ENCODE results near the gene SCT. TPM values are rescaled to one million over a fixed set of nuclear protein-coding genes. Genes with fewer than 3 reads are reported as not detected.

Gene SCT
- total and polyA plus RNA-seq, 4 donors: not detected

GRCh38 chr11:620935-621814 is 5.8 kb downstream of the SCT start:
- 81% methylated on average over 45 of the region's 45 CpGs for WGBS
- TF ChIP-seq HNF4G (IDR thresholded peaks at IDR 0.05): no peak
- TF ChIP-seq CTCF (IDR thresholded peaks at IDR 0.05; ENCODE audit: low read depth, low read length, missing input control): no peak
- no peak for TF ChIP-seq EGR1 (IDR thresholded peaks at IDR 0.05; ENCODE audit: low read depth in 2 of 2)
- TF ChIP-seq RXRA (IDR thresholded peaks at IDR 0.05): no peak
- TF ChIP-seq REST (IDR thresholded peaks at IDR 0.05): no peak
- Histone ChIP-seq H3K27me3 (ENCODE audit: control insufficient read depth in 4 of 4, insufficient read depth in 4 of 4, low read length in 3 of 4) (no peaks in the 10 kb centered on the region), H3K4me1 (ENCODE audit: control insufficient read depth in 4 of 4, insufficient read depth in 4 of 4, low read length in 3 of 4) (peaks cover 4 to 29% (median 15%) of the 10 kb centered on the region in 4 donors), H3K9me3 (ENCODE audit: control insufficient read depth in 4 of 4, low read length in 3 of 4) (no peaks in the 10 kb centered on the region), H3K36me3 (ENCODE audit: control insufficient read depth in 4 of 4, insufficient read depth in 3 of 4, low read depth in 1 of 4, low read length in 3 of 4) (peaks cover 0 to 5% (median 2%) of the 10 kb centered on the region in 4 donors), H3K4me3 (ENCODE audit: low read depth in 1 of 3, low read length in 3 of 3) (no peak overlapping the region), H3K9ac (ENCODE audit: low read depth in 1 of 2, low read length in 2 of 2) (no peak overlapping the region), H3K27ac (ENCODE audit: low read depth in 1 of 2, low read length in 2 of 2) (no peak overlapping the region)
- no peak for DNase-seq (ENCODE audit: low spot score)

GRCh38 chr11:620201-620600 is 6.8 kb downstream of the SCT start:
- no peak overlapping the region for H3K9ac ChIP-seq (ENCODE audit: low read depth in 1 of 2, low read length in 2 of 2)
- H3K27me3 ChIP-seq (ENCODE audit: control insufficient read depth in 4 of 4, insufficient read depth in 4 of 4, low read length in 3 of 4): no peaks in the 10 kb centered on the region
- 98% methylated on average over 13 of the region's 13 CpGs for WGBS
- TF ChIP-seq EGR1 (IDR thresholded peaks at IDR 0.05; ENCODE audit: low read depth in 2 of 2) (no peak), HNF4G (IDR thresholded peaks at IDR 0.05) (no peak)
- H3K27ac ChIP-seq (ENCODE audit: low read depth in 1 of 2, low read length in 2 of 2): no peak overlapping the region
- peaks cover 0 to 5% (median 2%) of the 10 kb centered on the region in 4 donors for H3K36me3 ChIP-seq (ENCODE audit: control insufficient read depth in 4 of 4, insufficient read depth in 3 of 4, low read depth in 1 of 4, low read length in 3 of 4)
- no peaks in the 10 kb centered on the region for H3K9me3 ChIP-seq (ENCODE audit: control insufficient read depth in 4 of 4, low read length in 3 of 4)
- H3K4me3 ChIP-seq (ENCODE audit: low read depth in 1 of 3, low read length in 3 of 3): no peak overlapping the region
- H3K4me1 ChIP-seq (ENCODE audit: control insufficient read depth in 4 of 4, insufficient read depth in 4 of 4, low read length in 3 of 4): peaks cover under 1 to 32% (median 17%) of the 10 kb centered on the region in 4 donors
- no peak for DNase-seq (ENCODE audit: low spot score)

GRCh38 chr11:619628-620050 is 7.3 kb downstream of the SCT start:
- H3K9me3 ChIP-seq (ENCODE audit: control insufficient read depth in 4 of 4, low read length in 3 of 4): no peaks in the 10 kb centered on the region
- no peaks in the 10 kb centered on the region for H3K27me3 ChIP-seq (ENCODE audit: control insufficient read depth in 4 of 4, insufficient read depth in 4 of 4, low read length in 3 of 4)
- no peak for DNase-seq (ENCODE audit: low spot score)
- H3K4me1 ChIP-seq (ENCODE audit: control insufficient read depth in 4 of 4, insufficient read depth in 4 of 4, low read length in 3 of 4): peaks cover 0 to 32% (median 20%) of the 10 kb centered on the region in 4 donors
- TF ChIP-seq HNF4G (IDR thresholded peaks at IDR 0.05): no peak
- TF ChIP-seq REST (IDR thresholded peaks at IDR 0.05): no peak
- TF ChIP-seq ZBTB33 (IDR thresholded peaks at IDR 0.05): no peak
- TF ChIP-seq RXRA (IDR thresholded peaks at IDR 0.05): no peak
- no peak for TF ChIP-seq SP1 (IDR thresholded peaks at IDR 0.05)
- TF ChIP-seq FOXA2 (IDR thresholded peaks at IDR 0.05): no peak
- TF ChIP-seq EGR1 (IDR thresholded peaks at IDR 0.05; ENCODE audit: low read depth in 2 of 2): no peak
- no peak for TF ChIP-seq GABPA (IDR thresholded peaks at IDR 0.05 in 1 of 2, conservative IDR thresholded peaks at IDR 0.05 in 1 of 2)
- TF ChIP-seq JUND (IDR thresholded peaks at IDR 0.05): no peak
- TF ChIP-seq MAX (IDR thresholded peaks at IDR 0.05): no peak
- H3K27ac ChIP-seq (ENCODE audit: low read depth in 1 of 2, low read length in 2 of 2): no peak overlapping the region
- 95% methylated on average over 22 of the region's 22 CpGs for WGBS
- peaks cover 0 to 5% (median 2%) of the 10 kb centered on the region in 4 donors for H3K36me3 ChIP-seq (ENCODE audit: control insufficient read depth in 4 of 4, insufficient read depth in 3 of 4, low read depth in 1 of 4, low read length in 3 of 4)
- no peak overlapping the region for H3K9ac ChIP-seq (ENCODE audit: low read depth in 1 of 2, low read length in 2 of 2)
- H3K4me3 ChIP-seq (ENCODE audit: low read depth in 1 of 3, low read length in 3 of 3): no peak overlapping the region
